ENCODE data around the gene DDX47.
"Not testable (repeated sequence)": the region's sequence is repeated elsewhere in the genome, so short reads cannot be mapped to it uniquely, and the experiment has no call there.

Gene DDX47

GRCh38 chr12:12796928-12797793 lies 16.0 kb upstream of the DDX47 start:
- no peak for DNase-seq (ENCODE audit: low read depth in 2 of 2)

DNA sequence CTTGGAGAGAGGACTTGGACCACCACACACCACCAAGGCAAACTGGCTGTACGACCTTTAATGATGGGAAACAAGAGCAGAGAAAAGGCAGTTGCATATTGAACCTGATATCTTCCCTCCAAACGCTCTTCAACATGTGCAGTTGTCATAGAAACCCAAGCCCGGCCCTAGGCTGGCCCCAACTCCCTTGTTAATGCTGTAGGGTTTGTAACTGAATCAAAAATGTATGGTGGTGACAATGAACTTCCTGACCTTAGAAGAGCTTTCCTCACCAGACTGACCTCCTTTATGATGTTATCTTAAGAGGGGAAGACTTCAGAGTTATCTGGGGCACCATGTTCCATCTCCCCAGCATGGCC lies 15.4 kb upstream of the DDX47 start:
- no peak for DNase-seq (ENCODE audit: low read depth in 2 of 2)

GRCh38 chr12:12798480-12798879 lies 14.7 kb upstream of the DDX47 start:
- DNase-seq (ENCODE audit: low read depth in 2 of 2) = no peak

- DNase-seq (ENCODE audit: low read depth in 2 of 2) = no peak
These were observed 13.8 kb upstream of the DDX47 start for GRCh38 chr12:12799163-12799920.

DNA sequence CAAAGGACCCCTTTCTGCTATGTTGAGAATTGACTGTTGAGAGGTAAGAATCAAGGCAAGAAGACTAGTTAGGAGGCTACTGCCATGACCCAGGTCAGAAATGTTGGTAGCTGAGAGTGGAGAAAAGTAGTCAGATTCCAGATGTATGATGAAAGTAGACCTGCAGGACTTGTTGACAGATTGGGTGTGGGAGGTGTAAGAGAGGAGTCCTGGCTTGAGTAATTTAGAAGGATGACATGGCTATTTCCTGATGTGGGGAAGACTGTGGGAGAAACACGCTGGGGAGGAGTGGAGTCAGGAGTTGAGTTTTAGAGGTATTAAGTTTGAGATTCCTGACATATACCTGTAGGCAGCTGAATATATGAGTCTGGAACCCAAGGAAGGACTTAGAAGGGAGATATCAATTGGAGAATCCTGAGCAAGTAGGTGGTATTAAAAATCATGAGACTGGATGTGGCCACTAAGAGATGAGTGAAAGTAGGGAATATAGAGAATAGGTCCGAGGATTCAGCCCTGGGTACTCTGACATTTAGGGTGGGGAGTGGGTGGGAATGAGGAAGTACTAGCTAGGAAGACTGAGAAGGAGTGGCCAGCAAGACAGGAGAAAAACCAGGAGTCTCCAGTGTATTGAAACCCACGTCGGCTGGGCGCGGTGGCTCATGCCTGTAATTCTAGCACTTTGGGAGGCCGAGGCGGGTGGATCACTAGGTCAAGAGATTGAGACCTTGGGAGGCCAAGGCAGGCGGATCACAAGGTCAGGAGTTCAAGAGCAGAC lies 12.6 kb upstream of the DDX47 start:
- DNase-seq (ENCODE audit: low read depth in 2 of 2) = no peak

- not testable (repeated sequence) for DNase-seq (ENCODE audit: low read depth in 2 of 2)
These were observed 11.5 kb upstream of the DDX47 start for GRCh38 chr12:12801656-12802055.

GRCh38 chr12:12803186-12803585 lies 10.0 kb upstream of the DDX47 start:
- DNase-seq (ENCODE audit: low read depth in 2 of 2) = peak in 1 of 2 donors; percentile 7

- no peak for DNase-seq (ENCODE audit: low read depth in 2 of 2)
These were observed 9.1 kb upstream of the DDX47 start for GRCh38 chr12:12804011-12804410.

GRCh38 chr12:12804432-12804886 lies 8.7 kb upstream of the DDX47 start:
- no peak for DNase-seq (ENCODE audit: low read depth in 2 of 2)

DNA sequence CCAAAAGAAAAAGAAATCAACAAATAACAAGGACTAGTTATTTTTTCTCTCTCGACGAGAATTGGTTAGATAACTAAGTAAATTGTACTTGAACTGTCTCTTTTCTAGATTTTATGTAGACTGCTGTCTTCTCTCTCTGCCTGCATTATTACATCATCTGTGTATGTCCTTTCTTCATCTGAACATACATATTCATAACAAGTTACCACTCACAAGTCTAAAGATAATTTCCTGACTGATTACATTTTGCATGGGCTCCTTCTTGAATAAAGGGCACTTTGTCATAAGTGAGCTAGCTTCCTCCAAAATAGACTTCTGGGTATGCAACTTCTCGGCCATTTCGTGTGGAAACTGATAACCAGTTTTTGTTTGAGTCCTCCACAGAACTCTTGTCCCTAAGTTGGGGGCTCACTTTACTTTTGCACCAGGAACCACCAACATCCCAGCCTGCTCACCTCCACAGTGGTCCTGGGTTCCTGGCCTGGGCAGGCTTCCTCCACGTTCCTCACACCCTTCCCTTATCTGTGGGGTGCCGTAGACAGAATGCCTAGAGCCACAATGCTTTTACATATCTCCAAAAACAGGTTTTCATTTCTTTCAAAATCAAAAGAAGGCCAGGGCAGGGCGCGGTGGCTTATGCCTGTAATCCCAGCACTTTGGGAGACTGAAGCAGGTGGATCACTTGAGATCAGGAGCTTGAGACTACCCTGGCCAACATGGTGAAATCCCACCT lies 6.2 kb upstream of the DDX47 start:
- no peak for DNase-seq (ENCODE audit: low read depth in 2 of 2)

DNA sequence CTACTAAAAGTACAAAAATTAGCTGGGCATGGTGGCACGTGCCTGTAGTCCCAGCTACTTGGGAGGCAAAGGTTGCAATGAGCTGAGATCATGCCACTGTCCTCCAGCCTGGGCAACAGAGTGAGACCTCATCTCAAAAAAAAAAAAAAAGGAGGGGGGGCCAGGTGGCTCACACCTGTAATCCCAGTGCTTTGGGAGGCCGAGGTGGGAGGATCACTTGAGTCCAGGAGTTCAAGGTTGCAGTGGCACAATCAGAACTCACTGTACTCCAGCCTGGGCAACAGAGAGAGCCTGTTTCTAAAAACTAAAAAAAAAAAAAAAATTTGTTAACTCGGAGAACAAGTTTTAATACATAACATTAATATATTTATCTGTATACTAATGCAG lies 5.6 kb upstream of the DDX47 start:
- not testable (repeated sequence) for DNase-seq (ENCODE audit: low read depth in 2 of 2)

GRCh38 chr12:12807970-12808702 lies 5.0 kb upstream of the DDX47 start:
- peak in 1 of 2 donors; percentile 25 for DNase-seq (ENCODE audit: low read depth in 2 of 2)

DNA sequence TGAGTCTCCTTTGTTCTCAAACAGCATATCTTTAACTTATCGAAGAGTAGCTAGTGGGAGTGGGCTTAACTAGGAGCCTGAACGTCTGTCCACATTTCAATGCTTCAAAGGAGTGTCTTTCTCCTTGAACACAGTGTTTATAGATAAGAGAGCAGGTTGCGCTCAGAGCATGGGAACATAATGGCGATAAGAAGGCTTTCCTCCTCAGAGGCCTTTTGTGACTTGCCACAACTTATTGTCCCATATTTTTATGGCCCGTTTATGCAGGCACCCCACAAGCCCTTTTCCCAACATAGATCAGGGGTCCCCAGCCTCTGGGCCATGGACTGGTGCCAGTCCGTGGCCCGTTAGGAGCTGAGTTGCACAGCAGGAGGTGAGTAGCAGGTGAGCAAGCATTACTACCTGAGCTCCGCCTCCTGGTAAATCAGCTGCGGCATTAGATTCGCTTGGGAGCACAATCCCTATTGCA lies 2.6 kb upstream of the DDX47 start:
- no peak for DNase-seq (ENCODE audit: low read depth in 2 of 2)

DNA sequence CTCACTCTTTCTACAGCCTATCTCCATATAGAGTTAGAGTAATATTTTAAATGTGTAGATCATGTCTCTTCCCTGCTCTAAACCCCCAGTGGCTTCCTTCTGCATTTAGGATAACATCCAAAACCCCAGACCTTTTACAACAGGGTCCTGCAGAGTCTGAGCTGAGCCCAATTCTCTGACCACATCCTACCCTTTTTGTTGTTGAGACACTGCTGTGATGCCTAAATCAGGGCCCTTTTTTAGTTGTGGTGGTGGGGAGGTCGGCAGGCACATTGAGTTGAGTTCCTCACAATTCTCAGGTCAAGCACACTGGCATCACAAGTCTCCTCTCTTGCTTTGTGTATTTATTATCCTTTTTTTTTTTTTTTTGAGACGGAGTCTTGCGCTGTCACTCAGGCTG lies 1.8 kb upstream of the DDX47 start:
- DNase-seq (ENCODE audit: low read depth in 2 of 2) = no peak

GRCh38 chr12:12812174-12812573 lies 972 bp upstream of the DDX47 start:
- DNase-seq (ENCODE audit: low read depth in 2 of 2) = no peak

GRCh38 chr12:12812618-12813119 lies 477 bp upstream of the DDX47 start:
- no peak for DNase-seq (ENCODE audit: low read depth in 2 of 2)

DNA sequence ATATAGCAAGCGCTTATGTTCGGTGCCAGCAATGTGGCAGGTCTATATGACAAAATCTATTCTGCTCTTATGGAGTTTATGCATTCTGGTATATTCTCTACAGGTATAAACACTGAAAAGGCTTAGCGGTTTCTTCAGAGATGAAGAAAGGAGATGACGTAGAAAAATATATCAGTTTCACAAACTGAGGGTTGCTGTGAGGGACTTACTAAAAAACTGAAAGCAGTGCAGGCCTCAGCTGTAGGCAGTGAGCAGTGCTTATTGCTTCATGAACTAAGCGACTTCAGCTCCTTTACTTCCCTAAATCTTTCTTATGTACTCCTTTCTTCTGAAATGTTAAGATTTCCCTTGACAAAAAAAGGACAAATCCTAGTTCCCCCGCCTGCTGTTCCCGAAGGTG lies 4.5 kb downstream of the DDX47 start:
- DNase-seq (ENCODE audit: low read depth in 2 of 2) = no peak

GRCh38 chr12:12818701-12819100 lies 5.6 kb downstream of the DDX47 start:
- DNase-seq (ENCODE audit: low read depth in 2 of 2) = no peak

- no peak for DNase-seq (ENCODE audit: low read depth in 2 of 2)
These were observed 6.1 kb downstream of the DDX47 start for GRCh38 chr12:12819221-12819620.

DNA sequence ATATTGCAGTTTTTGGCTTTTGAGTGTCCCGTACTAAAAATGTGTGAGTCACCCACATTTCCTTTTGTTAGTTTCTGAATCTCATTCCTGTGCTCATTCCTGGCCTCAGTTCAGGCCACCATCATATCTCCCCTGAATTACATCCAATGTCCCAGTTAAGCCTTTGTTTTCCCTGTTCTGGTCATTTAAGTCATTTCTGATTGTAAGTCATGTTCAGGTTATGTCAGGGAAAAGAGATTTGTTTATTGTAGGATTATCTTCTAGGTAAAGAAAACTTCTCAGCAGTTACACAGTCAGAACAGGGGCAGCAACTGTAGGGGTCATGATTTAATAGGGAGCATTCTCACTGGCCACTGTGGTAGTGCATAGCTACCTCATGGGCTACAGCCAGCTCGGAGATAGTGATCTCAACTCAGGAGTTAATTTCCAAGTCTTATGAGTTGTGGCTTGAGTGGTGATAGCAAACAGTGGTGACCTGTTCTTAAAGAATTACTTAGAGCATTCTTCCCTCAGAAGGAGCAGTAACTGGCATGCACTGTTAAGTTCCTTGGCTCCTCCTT lies 6.7 kb downstream of the DDX47 start:
- no peak for DNase-seq (ENCODE audit: low read depth in 2 of 2)
